Tibial artery (tissue), 4 donors: ENCODE measurements around the gene MRPL10.

ENCODE experiments used
- DNase-seq, 2 donors: peaks; one replicate each; pipeline ENCODE4 v3.0.0-alpha.2; 2019
- H3K27ac ChIP-seq, 2 donors: fragments of 200-600 bp; sonication (generic) in 1 of 2; 1 replicate in 1 of 2; 2 replicates in 1 of 2; pipeline ENCODE4 v1.5.1; 2018 to 2019; ENCODE audit warnings: mild to moderate bottlenecking in 1 of 2
- H3K27me3 ChIP-seq, 2 donors: fragments of 200-600 bp; sonication (generic) in 1 of 2; one replicate each; pipeline versions ENCODE4 v1.5.1 to v1.6.0; 2016 to 2019
- H3K36me3 ChIP-seq, 3 donors: fragments of 200-600 bp; sonication (generic) in 2 of 3; one replicate each; pipeline ENCODE4 v1.5.1; 2016 to 2019; ENCODE audit warnings: mild to moderate bottlenecking in 2 of 3
- H3K4me1 ChIP-seq, 4 donors: fragments of 200-600 bp; sonication (generic) in 2 of 4; 1 replicate in 3 of 4; 2 replicates in 1 of 4; pipeline ENCODE4 v1.5.1; 2016 to 2019
- H3K4me3 ChIP-seq, 2 donors: fragments of 200-600 bp; sonication (generic) in 1 of 2; 1 replicate in 1 of 2; 2 replicates in 1 of 2; pipeline ENCODE4 v1.5.1; 2018 to 2019; ENCODE audit warnings: mild to moderate bottlenecking in 2 of 2
- H3K9me3 ChIP-seq, 3 donors: fragments of 200-600 bp; sonication (generic) in 1 of 3; one replicate each; pipeline ENCODE4 v1.5.1; 2016 to 2019
- CTCF ChIP-seq, 2 experiments: fragments of 200-600 bp in 1 of 2; fragments of 450-650 bp in 1 of 2; IDR thresholded peaks; one replicate each; pipeline ENCODE4 v1.5.1; 2017 to 2019; ENCODE audit warnings: antibody characterized with exemption in 2 of 2, mild to moderate bottlenecking in 1 of 2, moderate library complexity in 1 of 2
- intact Hi-C: fragments of 100-400 bp; cut with DNase I; formaldehyde crosslinking; loops from one replicate; pipeline ENCODE4 v1.15.0; 2023; ENCODE audit warnings: low total_unique reads

The MRPL10 gene

GRCh38 chr17:47801906-47802305, 29.4 kb downstream of the MRPL10 start:
- no peak for TF ChIP-seq CTCF (IDR thresholded peaks at IDR 0.05)
- DNase-seq, result no peak

GRCh38 chr17:47801176-47801765, 30.1 kb downstream of the MRPL10 start:
- no peak overlapping the region for H3K4me3 ChIP-seq
- no peak for TF ChIP-seq CTCF (IDR thresholded peaks at IDR 0.05)
- H3K9me3 ChIP-seq, result no peaks in the 10 kb centered on the region
- H3K36me3 ChIP-seq, result no peaks in the 10 kb centered on the region
- no peak for DNase-seq
- intact Hi-C loops, result no loop called here
- H3K27me3 ChIP-seq, result peaks cover 0 to 46% of the 10 kb centered on the region in 2 donors
- peaks cover 0 to 5% (median 0%) of the 10 kb centered on the region in 4 donors for H3K4me1 ChIP-seq
- no peak overlapping the region for H3K27ac ChIP-seq

More at GRCh38 chr17:47801906-47802305, 29.4 kb downstream of the MRPL10 start:
- Histone ChIP-seq H3K27ac (no peak overlapping the region), H3K4me1 (peaks cover 0 to 5% (median 0%) of the 10 kb centered on the region in 4 donors), H3K36me3 (peaks cover 0 to 5% (median 4%) of the 10 kb centered on the region in 3 donors), H3K9me3 (no peaks in the 10 kb centered on the region), H3K27me3 (peaks cover 0 to 43% of the 10 kb centered on the region in 2 donors), H3K4me3 (no peak overlapping the region)
- intact Hi-C loops, result no loop called here

- intact Hi-C loops, result no loop called here
Observed at GRCh38 chr17:47800686-47801085, 30.7 kb downstream of the MRPL10 start.

GRCh38 chr17:47797797-47798196, 33.5 kb downstream of the MRPL10 start:
- Histone ChIP-seq H3K4me3 (no peak overlapping the region), H3K27me3 (peaks cover 0 to 60% of the 10 kb centered on the region in 2 donors), H3K4me1 (no peaks in the 10 kb centered on the region), H3K27ac (no peak overlapping the region), H3K36me3 (no peaks in the 10 kb centered on the region), H3K9me3 (no peaks in the 10 kb centered on the region)
- no peak for DNase-seq
- no peak for TF ChIP-seq CTCF (IDR thresholded peaks at IDR 0.05)
- intact Hi-C loops, result no loop called here

More at GRCh38 chr17:47800686-47801085, 30.7 kb downstream of the MRPL10 start:
- H3K9me3 ChIP-seq, result no peaks in the 10 kb centered on the region
- H3K4me1 ChIP-seq, result peaks cover 0 to 5% (median 0%) of the 10 kb centered on the region in 4 donors
- H3K4me3 ChIP-seq, result no peak overlapping the region
- DNase-seq, result no peak
- no peak overlapping the region for H3K27ac ChIP-seq
- TF ChIP-seq CTCF (IDR thresholded peaks at IDR 0.05), result no peak
- no peaks in the 10 kb centered on the region for H3K36me3 ChIP-seq
- H3K27me3 ChIP-seq, result peaks cover 0 to 46% of the 10 kb centered on the region in 2 donors

GRCh38 chr17:47792979-47793378, 38.4 kb downstream of the MRPL10 start:
- Histone ChIP-seq H3K27ac (no peak overlapping the region), H3K27me3 (peaks cover 0 to 75% of the 10 kb centered on the region in 2 donors), H3K4me1 (peaks cover 0 to 9% (median 7%) of the 10 kb centered on the region in 4 donors), H3K4me3 (no peak overlapping the region), H3K36me3 (no peaks in the 10 kb centered on the region), H3K9me3 (no peaks in the 10 kb centered on the region)
- no peak for TF ChIP-seq CTCF (IDR thresholded peaks at IDR 0.05)
- intact Hi-C loops, result no loop called here
- DNase-seq, result no peak
